Stimulated activated CD8-positive, alpha-beta memory T cell treated with anti-CD3 and anti-CD28 coated beads, Interleukin-12 subunit alpha, Interleukin-12 subunit beta, amount 100 ng/mL, for 4 hours (primary cell): ENCODE data around the gene PROKR1.
A peak's percentile ranks its signal among the peaks of the same experiment; 100 is the strongest.
"Not testable (repeated sequence)": the region's sequence is repeated elsewhere in the genome, so short reads cannot be mapped to it uniquely, and the experiment has no call there.

Experiments
- DNase-seq: peaks from one replicate; pipeline ENCODE4 v3.0.0-alpha.2; 2020; ENCODE audit warnings: low read depth

Gene PROKR1

DNA sequence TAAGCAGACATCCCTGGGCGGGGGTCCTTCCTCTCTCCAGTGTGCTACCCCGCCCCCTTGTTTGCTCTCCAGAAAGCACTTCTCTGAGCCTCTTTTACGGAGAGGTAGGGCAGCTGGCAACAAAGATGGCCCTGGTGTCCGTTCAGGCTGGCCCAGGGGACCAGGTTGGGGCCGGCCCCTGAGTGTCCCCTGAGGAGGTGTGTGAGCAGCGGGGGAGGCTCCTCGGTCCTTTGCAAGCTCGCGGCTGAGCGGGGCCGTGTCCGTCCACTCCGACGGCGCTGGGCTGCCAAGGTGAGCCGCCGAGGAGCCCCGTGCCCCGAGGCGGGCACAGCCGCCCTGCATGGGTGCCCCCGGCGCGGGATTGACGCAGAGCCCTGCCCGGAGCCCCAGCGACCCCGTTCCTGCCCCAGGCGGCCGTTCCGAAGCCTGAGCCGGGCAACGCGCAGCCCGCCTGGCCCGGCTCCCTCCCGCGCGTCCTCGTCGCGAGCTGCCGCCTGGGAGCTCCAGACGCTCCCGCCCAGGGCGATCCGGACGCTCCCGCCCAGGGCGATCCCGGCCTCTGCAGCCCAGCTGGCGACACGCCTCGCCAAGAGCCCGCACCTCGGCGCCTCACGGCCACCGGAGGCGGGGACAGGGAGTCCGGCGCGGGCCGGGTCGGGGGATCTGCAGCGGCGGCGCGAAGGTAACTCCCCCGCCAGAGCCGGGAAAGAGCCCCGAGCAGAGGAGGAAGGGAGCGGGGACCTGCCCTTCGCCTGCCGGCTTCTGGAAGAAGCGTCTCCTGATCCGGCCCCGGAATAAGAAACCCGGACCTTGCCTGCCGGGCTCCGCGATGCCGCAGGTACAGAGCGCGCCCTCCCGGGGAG, at the start of gene PROKR1:
PROKR1 (plus strand) TSS at position 569 of the 863 bp plus-strand sequence. CDS start 2,243 bp downstream, outside the sequence.
- no peak for DNase-seq

DNA sequence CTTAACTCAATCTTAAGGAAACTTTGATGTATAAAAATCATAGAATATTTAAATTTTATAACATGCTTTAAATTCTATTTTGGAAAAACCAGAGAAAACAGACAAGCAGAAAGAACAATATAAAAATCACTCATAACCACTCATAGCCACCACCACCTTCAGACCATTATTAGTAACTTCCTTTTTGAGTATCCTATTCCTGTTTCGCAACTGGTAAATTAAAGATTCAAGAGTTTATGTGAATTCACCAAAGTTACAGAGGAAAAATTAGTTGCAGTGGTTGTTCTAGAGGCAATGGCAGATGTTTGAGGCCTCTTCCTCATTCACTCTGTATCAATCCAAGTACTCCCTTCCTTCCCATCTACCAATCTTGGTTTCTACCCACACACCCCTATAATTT, 49.3 kb upstream of the PROKR1 start:
- no peak for DNase-seq

DNA sequence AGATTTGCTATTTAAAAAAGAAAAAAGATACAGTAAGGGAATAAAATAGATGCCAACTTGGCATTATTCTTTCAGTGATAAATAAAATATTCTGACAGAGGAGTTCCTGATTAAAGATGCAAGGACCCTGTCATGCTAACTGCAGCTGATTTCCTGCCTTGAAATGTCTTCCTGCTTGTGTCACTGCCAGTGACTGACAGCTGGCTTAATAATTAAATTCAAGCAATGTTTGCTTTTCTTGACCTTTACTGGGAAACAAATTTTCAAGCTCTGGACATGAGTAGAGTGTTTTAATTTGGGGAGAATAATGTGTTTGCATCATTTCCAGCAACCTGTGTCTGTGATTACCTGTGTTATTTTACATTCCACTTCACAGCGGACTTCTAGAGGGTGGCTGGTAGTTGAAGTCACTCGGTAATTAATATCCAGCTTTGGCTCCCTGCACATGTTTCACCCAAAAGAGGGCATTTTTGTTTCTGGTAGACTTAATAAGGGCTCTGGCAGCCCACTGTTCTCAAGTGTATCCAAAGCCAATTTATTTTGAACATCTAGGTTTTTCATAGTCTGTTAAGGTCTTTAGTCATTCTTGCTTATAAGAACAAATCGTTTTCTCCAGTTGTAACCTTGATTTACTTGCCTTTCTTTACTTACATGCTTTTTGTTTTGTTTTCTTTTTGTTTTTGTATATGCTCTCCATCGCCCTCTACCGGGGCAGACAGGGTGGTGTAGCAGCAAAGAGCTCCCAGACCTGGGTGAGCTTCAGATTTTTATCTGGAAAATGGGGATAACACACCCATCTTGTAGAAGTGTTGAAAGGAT, 48.5 kb upstream of the PROKR1 start:
- DNase-seq: peak; percentile 4

DNA sequence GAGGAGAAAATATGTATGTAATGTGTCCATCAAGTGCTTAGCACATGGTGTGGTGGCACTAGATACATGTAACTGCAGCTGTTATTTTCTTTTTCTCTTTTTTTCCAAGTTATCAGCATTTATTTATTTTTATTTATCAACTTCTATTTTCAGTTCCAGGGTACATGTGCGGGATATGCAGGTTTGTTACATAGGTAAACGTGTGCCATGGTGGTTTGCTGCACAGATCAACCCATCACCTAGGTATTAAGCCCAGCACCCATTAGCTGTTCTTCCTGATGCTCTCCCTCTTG, 47.9 kb upstream of the PROKR1 start:
- DNase-seq: not testable (repeated sequence)

DNA sequence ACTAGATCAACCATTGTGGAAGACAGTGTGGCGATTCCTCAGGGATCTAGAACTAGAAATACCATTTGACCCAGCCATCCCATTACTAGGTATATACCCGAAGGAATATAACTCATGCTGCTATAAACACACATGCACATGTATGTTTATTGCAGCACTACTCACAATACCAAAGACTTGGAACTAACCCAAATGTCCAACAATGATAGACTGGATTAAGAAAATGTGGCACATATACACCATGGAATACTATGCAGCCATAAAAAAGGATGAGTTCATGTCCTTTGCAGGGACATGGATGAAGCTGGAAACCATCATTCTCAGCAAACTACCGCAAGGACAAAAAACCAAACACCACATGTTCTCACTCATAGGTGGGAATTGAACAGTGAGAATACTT, 42.9 kb upstream of the PROKR1 start:
- not testable (repeated sequence) for DNase-seq

DNA sequence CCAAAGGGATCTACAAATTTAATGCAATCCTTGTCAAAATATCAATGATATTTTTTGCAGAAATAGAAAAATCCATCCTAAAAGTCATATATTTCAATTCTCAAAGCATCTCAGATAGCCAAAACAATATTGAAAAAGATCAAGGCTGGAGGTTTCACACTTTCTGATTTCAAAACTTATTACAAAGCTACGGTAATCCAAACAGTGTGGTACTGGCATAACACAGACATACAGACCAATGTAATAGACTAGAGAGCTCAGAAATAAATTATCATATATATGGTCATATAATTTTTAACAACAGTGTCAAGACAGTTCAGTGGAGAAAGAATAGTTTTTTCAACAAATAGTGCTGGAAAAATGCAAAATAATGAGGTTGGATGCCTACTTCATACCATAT, 40.3 kb upstream of the PROKR1 start:
- no peak for DNase-seq

DNA sequence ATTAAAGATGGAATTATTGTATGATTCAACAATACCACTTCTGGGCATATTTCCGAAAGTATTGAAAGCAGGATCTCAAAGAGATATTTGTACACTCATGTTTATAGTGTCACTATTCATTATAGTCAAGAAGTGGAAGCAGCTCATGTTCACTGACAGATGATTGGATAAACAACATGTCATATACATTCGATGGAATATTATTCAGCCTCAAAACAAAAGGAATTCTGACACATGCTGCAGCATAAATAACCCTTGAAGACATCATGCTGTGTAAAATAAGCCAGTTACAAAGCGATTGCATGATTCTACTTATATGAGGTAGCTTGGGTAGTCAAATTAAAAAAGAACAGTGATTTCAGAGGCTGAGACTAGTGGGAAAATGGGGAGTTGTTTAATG, 39.3 kb upstream of the PROKR1 start:
- DNase-seq: no peak

DNA sequence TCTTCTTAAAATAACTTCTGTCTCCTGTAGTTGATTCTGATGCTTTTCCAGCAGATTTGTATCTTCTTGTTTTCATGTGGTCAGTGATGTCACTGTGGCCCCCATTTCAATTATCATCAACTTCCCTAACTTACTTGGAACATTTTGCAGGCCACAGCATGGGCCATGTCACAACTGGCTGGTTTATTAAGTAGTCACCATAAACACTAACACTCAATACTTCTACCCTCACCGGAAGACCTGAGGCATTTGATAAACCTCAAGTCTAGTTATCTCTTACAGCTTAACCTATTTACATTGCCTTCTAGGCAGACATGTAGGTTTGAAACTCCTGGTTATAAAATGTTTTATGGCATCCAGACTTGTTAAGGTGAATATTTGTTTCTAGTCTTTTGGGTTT, 37.4 kb upstream of the PROKR1 start:
- no peak for DNase-seq

DNA sequence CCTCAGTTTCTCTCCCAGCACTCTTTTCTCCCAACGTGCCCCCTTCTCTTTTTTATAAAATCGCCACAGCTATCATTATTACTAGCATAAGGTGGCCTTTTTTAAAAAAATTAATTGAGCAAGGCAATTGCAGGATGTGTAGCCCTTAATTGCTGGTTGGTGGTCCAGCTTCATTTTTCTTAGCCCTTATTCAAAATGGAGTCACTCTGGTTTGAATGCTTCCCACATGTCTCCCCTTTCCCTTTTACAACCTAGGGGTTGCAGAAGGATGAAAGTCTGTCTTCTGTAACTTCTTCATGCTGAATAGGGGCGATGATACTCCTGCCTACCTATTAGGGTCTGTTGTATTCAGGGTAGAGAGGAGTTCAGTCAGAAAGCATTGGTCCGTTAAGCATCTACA, 36.6 kb upstream of the PROKR1 start:
- no peak for DNase-seq

DNA sequence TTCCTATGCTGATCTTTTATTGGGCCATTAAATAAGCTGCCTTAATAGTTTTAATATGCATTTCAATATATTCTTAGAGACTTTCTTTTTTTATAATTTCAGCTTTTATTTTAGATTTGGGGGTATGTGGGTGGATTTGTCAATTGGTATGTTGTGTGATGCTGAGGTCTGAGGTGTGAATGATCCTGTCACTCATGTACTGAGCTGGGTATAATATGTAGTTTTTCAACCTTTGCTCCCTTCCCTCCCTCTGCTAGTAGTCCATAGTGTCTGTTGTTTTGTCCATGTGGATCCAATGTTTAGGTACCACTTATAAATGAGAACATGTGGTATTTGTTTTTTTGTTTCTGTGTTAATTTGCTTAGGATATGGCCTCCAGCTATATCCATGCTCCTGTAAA, 35.5 kb upstream of the PROKR1 start:
- no peak for DNase-seq

DNA sequence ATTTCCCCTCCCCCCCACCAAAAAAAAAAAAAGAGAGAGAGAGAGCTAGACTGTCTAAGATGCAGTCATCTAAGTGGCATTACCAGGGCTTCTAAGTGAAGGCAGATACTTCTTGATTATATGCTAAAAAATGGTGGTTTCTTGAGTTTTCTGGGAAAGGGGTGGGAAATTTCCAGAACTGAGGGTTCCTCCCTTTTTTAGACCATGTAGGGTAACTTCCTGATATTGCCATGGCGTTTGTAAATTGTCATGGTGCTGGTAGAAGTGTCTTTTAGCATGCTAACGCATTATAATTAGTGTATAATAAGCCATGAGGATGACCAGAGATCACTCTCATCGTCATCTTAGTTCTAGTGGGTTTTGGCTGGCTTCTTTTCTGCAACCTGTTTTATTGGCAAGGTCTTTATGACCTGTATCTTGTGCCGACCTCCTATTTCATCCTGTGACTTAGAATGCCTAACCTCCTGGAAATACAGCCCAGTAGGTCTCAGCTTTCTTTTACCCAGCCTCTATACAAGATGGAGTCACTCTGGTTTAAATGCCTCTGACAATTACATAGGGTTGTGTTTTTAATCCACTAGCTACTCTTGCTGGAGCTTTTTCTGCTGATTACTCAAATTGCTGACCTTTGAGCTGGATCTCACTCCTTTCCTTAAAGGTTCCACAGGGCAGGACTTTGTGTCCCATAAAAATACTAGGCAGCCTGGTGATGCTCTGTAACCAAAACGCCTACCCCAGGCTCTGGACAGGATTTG, 30.4 kb upstream of the PROKR1 start:
- no peak for DNase-seq

DNA sequence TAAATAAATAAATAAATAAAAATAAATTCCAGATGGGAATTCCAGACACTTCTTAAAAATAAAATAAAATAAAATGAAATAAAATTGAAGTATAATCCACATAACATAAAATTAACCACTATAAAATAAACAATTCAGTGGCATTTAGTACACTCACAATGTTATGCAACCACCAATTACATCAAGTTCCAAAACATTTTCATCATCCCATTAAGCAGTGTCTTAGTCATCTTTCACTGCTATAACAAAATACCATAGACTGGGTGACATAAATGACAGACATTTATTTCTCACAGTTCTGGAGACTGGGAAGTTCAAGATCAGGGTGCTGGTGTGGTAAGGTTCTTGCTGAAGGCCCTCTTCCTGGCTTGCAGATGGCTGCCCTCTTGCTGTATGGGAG, 22.6 kb upstream of the PROKR1 start:
- no peak for DNase-seq

DNA sequence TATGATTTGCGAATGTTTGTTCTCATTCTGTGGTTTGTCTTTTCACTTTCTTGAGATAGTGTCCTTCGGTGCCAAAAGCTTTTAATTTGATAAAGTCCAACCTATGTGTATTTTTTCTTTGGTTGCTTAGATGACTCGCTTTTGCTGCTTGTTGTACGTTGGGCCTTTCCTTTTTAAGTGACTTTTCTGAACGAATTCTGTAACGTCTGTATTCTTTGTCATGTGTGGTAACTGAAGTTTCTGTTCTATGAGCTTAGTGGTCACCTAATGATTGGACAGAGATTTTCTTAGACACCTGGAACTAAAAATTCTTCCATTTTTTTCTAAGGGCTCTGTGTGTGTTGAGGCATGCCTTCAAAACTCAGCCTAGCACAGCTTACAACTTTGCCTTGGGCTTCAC, 19.6 kb upstream of the PROKR1 start:
- DNase-seq: no peak

DNA sequence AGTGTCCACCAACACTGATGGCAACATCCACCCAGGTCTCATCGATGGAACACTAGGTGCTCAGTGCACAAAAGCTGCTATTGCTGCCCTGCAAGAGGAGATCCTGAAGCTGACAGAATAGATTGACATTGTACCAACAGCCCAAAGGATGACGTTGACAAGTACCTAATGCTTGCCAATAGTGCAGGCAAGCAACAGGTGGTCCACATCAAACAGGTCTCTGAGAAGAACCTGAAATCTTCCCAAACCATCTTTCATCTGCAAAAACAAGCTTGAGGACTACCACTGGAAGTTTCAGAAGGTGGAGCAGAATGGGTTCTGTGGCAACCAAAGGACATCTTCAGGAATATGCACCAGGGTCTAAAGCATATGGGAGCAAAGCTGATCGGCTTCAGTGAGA, 15.8 kb upstream of the PROKR1 start:
- no peak for DNase-seq

DNA sequence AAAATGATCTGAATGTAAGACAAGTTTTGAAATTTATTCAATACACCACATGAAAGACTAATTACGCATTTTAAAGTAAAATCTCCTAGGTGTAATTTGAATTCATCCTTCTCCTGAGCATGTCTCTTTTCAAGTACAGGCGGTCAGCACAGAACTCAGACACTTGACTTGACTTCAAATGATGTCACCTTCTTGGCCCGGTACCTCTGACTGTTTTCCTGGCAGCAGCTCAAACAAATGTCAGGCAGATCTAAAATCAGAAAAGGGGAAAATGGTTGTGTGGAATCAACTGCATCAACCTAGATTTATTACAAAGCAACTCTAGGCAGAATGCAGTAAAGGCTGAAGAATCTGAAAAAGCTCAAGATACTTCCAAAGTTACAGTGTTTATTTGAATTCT, 11.4 kb upstream of the PROKR1 start:
- DNase-seq: no peak

DNA sequence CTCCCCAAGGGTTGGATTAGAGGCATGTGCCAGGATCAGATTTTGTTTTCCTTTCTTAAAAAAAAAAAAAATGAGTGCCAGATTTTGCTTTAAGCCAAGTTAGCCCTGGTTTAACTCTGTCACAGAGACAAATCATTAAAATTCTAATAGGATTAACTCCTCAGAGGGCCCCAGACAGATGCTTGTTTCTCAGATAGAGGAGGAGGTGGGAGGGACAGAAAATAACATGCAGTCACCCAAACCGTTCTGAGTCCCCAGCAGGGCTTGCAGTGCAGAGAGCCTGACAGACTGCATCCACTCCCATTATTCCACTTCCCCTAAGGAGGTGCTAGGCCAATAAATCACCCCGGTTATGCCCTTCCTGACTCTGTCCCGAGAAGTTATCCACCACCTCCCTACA, 6.3 kb upstream of the PROKR1 start:
- no peak for DNase-seq

DNA sequence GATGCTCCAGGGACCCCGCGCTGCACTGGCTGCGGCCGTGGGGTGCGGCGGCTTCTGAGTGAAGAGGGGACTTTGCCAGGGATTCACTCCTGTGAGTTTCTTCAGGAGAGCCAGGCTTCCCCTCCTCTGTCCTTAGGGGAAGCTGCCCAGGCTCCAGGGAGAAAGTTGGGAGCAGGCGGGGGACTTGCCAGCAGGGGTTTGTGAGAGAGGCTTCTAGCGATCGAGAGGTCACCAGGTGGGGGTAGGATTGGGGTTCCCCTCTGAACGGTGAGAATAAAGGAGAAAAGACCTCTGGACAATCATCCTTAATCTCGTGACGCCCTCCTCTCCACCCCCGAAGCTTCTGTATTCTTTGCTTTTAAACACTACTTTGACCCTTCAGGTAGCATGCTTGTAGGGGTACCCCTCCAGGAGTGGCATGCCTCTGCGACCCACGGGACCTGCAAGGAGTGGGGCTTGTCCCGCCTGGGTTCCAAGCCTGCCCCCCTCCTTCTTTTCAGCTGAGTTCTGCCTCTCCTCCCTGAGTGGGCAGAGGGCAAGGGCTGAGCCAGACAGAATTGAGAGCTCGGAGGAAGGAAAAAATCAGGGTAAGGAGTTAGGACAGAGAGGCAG, 601 bp downstream of the PROKR1 start:
- DNase-seq: no peak

DNA sequence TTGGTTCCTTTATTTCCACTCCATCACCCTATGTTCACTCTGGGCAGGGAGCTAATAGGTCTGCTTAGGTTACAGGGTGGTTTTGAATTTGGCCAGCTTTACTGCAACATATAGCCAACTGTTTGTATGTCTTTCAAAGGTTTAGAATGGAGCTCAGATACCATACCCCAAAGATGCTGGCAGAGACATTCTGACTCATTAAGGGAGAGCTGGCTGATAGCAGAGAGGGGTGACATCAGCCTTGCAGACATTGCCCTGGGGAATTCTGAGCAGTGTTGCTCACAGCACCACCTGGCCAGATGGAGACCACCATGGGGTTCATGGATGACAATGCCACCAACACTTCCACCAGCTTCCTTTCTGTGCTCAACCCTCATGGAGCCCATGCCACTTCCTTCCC, 2.1 kb downstream of the PROKR1 start:
- no peak for DNase-seq

DNA sequence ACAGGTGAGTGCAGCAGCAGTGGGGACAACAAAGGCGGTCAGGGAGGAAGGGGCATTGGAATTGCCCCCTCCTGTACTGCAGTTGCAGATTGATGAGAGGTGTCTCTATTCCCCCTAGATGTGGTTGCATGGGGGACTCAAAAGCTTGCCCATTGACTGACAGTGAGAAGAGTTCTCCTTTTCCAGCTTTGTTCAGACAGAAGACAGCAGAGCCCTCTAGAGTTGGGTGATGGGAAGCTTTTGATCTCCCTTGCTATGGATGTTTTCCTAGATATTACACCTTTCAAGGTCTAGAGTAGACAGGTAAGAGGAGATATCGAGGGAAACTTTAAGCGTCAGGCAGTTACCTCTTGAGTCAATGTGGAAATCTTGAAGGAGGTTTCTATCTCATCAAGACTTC, 2.9 kb downstream of the PROKR1 start:
- DNase-seq: no peak

DNA sequence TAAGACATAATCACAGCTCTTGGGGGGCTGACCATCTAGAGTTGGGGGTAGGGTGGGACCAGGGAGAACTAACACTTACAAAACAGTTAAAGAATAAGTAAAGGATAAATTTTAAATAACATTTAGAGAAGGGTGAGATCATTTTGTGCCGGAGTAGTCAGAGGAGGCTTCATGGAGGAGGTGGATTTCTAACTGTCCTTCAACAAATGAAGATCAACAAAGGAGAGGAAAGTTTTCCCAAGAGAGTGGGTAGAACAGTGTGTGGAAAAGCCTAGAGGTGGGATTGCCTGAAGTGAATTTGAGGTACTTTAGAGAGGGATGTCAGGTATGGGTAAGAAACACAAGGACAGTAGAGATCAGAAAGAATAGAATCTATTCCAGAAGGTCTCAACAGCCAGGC, 7.3 kb downstream of the PROKR1 start:
- DNase-seq: no peak

DNA sequence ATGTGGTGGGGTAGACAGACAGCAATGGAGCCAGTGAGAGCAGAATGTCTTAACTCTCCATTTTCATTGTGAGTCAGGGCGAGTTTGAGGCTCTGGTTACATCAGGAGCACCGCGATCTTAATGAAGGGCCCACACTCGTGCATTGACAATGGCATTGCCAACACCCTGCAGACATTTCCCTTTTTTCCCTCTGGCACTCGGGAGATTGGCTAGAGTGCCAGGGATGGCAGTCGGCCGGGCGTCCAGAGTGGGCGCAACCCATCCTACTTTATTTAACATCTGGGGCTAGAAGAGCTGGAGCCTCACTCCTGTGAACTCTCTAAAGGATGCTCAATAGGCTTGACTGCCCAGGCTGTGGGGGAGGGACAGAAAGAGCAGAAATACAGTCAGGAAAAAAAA, 9.7 kb downstream of the PROKR1 start:
- no peak for DNase-seq

DNA sequence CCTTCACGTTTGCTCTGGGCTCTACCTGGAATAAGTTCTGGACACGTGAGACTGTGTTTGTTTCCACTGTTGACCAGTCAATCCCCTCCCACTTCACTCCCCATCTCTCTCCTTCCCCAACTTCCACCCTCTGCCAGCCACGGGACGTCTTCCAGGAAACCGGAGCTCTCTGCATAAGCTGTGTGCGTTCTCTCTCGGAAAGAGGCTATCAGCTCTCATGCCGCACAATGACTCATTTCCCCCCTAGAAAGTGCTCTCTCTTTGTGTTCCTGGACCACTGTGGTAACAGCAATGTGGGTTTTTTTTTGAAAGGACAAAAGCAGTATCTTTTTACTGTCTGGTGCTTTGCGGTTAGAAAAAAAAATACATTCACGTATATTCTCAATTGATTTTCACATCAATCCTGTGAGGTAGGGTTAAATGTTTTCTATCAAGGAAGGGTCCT, 10.2 kb downstream of the PROKR1 start:
- peak; percentile 15 for DNase-seq
